DND-41 (cell line): ENCODE data around the gene LONRF3.

Source experiments
- ATAC-seq: fragments of 200-7000 bp; cut with Tn5 transposase; 3 replicates; pipeline ENCODE4 v1.9.1; 2021; ENCODE audit warnings: low read depth; ENCODE audit not compliant: insufficient read depth
- DNase-seq: peaks from one replicate; pipeline ENCODE4 v3.0.0-alpha.2; 2020
- H2AFZ ChIP-seq: 2 replicates; pipeline ENCODE4 v1.6.0; 2012; ENCODE audit warnings: low read depth, low read length
- H3K27ac ChIP-seq: 2 replicates; pipeline ENCODE4 v1.5.1; 2012; ENCODE audit warnings: low read length, inconsistent platforms
- H3K27me3 ChIP-seq: fragments of 200-600 bp; sonication (generic); 2 replicates; pipeline ENCODE4 v1.6.0; 2012; ENCODE audit warnings: low read length, mild to moderate bottlenecking, inconsistent platforms; ENCODE audit not compliant: insufficient read depth, poor library complexity
- H3K36me3 ChIP-seq: 2 replicates; pipeline ENCODE4 v1.5.1; 2012; ENCODE audit warnings: low read length, inconsistent platforms; ENCODE audit not compliant: insufficient read depth
- H3K4me1 ChIP-seq: 2 replicates; pipeline ENCODE4 v1.5.1; 2012; ENCODE audit warnings: mild to moderate bottlenecking, low read length; ENCODE audit not compliant: insufficient read depth
- H3K4me2 ChIP-seq: 2 replicates; pipeline ENCODE4 v1.6.0; 2012; ENCODE audit warnings: mild to moderate bottlenecking, moderate library complexity, low read length, inconsistent platforms; ENCODE audit not compliant: insufficient read depth
- H3K4me3 ChIP-seq, 2 experiments: fragments of 200-600 bp in 1 of 2; shearing (Covaris generic) in 1 of 2; 2 replicates each; pipeline ENCODE4 v1.5.1; 2012 to 2016; ENCODE audit warnings: inconsistent platforms in 2 of 2, low read length in 2 of 2, mild to moderate bottlenecking in 2 of 2, low read depth in 1 of 2, moderate library complexity in 1 of 2
- H3K79me2 ChIP-seq: 2 replicates; pipeline ENCODE4 v1.6.0; 2012; ENCODE audit warnings: low read length, inconsistent platforms; ENCODE audit not compliant: insufficient read depth
- H3K9ac ChIP-seq: 2 replicates; pipeline ENCODE4 v1.6.0; 2012; ENCODE audit warnings: low read depth, mild to moderate bottlenecking, inconsistent platforms, low read length, moderate library complexity
- H3K9me3 ChIP-seq: 2 replicates; pipeline ENCODE4 v1.5.1; 2012; ENCODE audit warnings: low read length, moderate library complexity, mild to moderate bottlenecking, inconsistent platforms; ENCODE audit not compliant: insufficient read depth, severe bottlenecking
- H4K20me1 ChIP-seq: 2 replicates; pipeline ENCODE4 v1.6.0; 2012; ENCODE audit warnings: low read length; ENCODE audit not compliant: insufficient read depth
- EZH2 ChIP-seq: IDR thresholded peaks from 3 replicates; pipeline ENCODE4 v1.6.1; 2012; ENCODE audit warnings: borderline replicate concordance, low read depth, mild to moderate bottlenecking, moderate library complexity, low read length, inconsistent platforms; ENCODE audit not compliant: severe bottlenecking
- TF ChIP-seq, protein P1 (sequence below): IDR thresholded peaks from 2 replicates; pipeline ENCODE4 v1.5.1; 2012; ENCODE audit warnings: borderline replicate concordance, low read length, moderate library complexity, mild to moderate bottlenecking; ENCODE audit not compliant: poor library complexity, severe bottlenecking; ENCODE audit errors: extremely low read depth

The LONRF3 gene

DNA sequence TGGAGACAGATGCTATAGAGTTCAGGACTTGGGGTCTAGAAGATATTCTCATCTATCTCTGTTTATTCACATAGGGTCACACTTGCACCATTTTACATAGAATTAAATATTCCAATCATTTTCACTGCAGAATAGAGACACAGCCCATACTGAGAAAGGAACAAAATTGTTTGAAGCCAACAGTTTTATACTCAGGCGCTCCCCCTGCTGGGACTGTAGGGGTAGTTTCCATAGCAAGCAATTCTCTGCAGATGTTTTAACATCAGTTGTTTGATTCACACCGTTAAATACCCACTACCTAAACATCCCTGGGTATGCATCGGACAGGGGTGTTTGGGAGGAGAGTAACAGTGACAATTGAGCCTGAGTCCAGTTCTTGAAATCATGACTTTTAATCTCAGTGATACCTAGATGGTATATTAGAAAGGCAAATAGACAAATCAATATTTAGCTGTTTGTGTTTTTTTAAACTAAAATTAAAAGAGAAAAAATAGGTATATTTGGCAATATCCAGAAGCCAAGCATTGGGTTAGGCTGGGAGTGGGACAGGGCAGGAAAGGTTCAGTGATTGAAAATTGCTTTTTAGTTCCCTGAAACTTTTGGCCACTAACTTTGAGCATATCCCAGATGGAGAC is 33.8 kb downstream of the LONRF3 start:
- TF ChIP-seq, protein P1, sequence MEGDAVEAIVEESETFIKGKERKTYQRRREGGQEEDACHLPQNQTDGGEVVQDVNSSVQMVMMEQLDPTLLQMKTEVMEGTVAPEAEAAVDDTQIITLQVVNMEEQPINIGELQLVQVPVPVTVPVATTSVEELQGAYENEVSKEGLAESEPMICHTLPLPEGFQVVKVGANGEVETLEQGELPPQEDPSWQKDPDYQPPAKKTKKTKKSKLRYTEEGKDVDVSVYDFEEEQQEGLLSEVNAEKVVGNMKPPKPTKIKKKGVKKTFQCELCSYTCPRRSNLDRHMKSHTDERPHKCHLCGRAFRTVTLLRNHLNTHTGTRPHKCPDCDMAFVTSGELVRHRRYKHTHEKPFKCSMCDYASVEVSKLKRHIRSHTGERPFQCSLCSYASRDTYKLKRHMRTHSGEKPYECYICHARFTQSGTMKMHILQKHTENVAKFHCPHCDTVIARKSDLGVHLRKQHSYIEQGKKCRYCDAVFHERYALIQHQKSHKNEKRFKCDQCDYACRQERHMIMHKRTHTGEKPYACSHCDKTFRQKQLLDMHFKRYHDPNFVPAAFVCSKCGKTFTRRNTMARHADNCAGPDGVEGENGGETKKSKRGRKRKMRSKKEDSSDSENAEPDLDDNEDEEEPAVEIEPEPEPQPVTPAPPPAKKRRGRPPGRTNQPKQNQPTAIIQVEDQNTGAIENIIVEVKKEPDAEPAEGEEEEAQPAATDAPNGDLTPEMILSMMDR, result peak; percentile 61
- TF ChIP-seq EZH2, result no peak
- H2AFZ ChIP-seq, result no peak overlapping the region
- no peaks in the 10 kb centered on the region for H3K9me3 ChIP-seq
- H3K27me3 ChIP-seq, result no peaks in the 10 kb centered on the region
- no peaks in the 10 kb centered on the region for H3K79me2 ChIP-seq
- H4K20me1 ChIP-seq, result no peaks in the 10 kb centered on the region
- H3K4me3 ChIP-seq, result no peak overlapping the region
- H3K27ac ChIP-seq, result no peak overlapping the region
- ATAC-seq (peak; percentile 62; the same call in 1 of the 3 replicates), DNase-seq (peak; percentile 18)
- no peak overlapping the region for H3K4me2 ChIP-seq
- no peak overlapping the region for H3K9ac ChIP-seq
- no peaks in the 10 kb centered on the region for H3K36me3 ChIP-seq
- no peaks in the 10 kb centered on the region for H3K4me1 ChIP-seq

DNA sequence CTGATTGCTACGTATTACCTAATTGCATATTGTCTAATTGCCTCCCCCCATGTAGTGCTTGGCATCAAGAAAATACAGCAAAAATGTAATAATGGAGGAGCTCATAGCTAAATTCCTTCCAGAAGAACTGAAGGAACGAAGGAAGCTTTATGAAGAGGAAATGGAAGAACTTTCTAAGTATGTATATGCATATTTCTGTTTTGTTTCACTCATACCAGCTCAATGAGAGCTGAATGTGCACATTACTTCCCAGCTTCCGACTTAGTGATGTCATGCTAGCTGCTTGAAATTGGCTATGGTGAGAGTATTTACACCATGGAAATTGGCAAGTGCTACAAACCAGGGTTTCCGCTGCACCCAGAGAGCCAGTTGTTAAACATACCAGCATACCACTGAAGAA is 34.7 kb downstream of the LONRF3 start:
- Histone ChIP-seq H3K9ac (no peak overlapping the region), H3K27me3 (no peaks in the 10 kb centered on the region), H3K36me3 (no peaks in the 10 kb centered on the region), H4K20me1 (no peaks in the 10 kb centered on the region), H2AFZ (no peak overlapping the region), H3K4me1 (no peaks in the 10 kb centered on the region), H3K9me3 (no peaks in the 10 kb centered on the region), H3K79me2 (no peaks in the 10 kb centered on the region), H3K4me3 (no peak overlapping the region), H3K27ac (no peak overlapping the region), H3K4me2 (no peak overlapping the region)
- TF ChIP-seq, protein P1, result no peak
- no peak for TF ChIP-seq EZH2
- ATAC-seq (no peak), DNase-seq (no peak)

DNA sequence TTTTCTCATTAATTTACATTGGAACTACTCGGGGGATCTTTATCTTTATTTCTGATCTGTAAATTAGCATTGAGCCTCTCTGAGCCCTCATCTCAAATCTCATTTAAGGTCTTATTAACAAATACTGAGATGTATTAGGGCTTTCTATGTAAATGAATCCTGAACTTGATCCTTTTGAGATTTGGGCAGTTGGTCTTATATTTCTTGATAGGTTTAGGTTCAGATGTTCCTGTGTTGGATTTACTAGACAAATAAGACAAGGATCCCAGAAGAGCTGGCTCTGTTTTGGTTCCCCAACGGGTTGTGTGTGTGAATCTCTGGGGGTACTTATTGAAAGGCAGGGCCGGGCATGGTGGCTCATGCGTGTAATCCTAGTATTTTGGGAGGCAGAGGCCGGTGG is 36.1 kb downstream of the LONRF3 start:
- H3K4me2 ChIP-seq, result no peak overlapping the region
- H3K4me1 ChIP-seq, result no peaks in the 10 kb centered on the region
- H3K79me2 ChIP-seq, result no peaks in the 10 kb centered on the region
- no peak overlapping the region for H3K4me3 ChIP-seq
- H2AFZ ChIP-seq, result no peak overlapping the region
- H3K27me3 ChIP-seq, result no peaks in the 10 kb centered on the region
- no peak overlapping the region for H3K27ac ChIP-seq
- no peak for ATAC-seq
- H3K36me3 ChIP-seq, result no peaks in the 10 kb centered on the region
- no peaks in the 10 kb centered on the region for H4K20me1 ChIP-seq
- no peak for DNase-seq
- H3K9me3 ChIP-seq, result no peaks in the 10 kb centered on the region
- TF ChIP-seq, protein P1, result no peak
- TF ChIP-seq EZH2, result no peak
- H3K9ac ChIP-seq, result no peak overlapping the region
